Left colon (tissue), 2 donors: ENCODE results near the gene LTBP2. TPM values are rescaled to one million over a fixed set of nuclear protein-coding genes. Genes with fewer than 3 reads are reported as not detected.

Experiments used
- ATAC-seq: fragments of 200-7000 bp; cut with Tn5 transposase; one replicate; pipeline ENCODE4 v1.9.1; 2020; ENCODE audit warnings: mild to moderate bottlenecking, moderate library complexity
- DNase-seq, 2 donors: peaks; one replicate each; pipeline ENCODE4 v3.0.0-alpha.2; 2020
- intact Hi-C, 2 donors: fragments of 100-400 bp; cut with DNase I in 1 of 2; cut with micrococcal nuclease in 1 of 2; formaldehyde crosslinking; loops; one replicate each; pipeline versions ENCODE4 v1.11.2 to v1.14.0; 2022; cut with DNase I, micrococcal nuclease
- total RNA-seq, 2 donors: library from RNA; stranded (reverse); fragmentation: NEBNext Ultra II Directional; extraction: Animal tissue kit (Norgen Biotek cat#: 25700); gene quantifications; one replicate each; pipeline ENCODE4 v1.2.1, GENCODE V29; 2021
- donor health status: DM: no; HTN: no; CAD: no.
- donor health status: DM: yes; HTN: yes; CAD: no.

Gene LTBP2
- total RNA-seq, 2 donors from 2014 or later, result 2.8 to 6.4 TPM

- ATAC-seq, result no peak
- DNase-seq, result no peak
- intact Hi-C loops, result no loop called here
Observed at GRCh38 chr14:74645244-74645643, 33.2 kb upstream of the LTBP2 start.

- ATAC-seq (no peak), DNase-seq (no peak)
- intact Hi-C loops, result no loop called here
Observed at GRCh38 chr14:74641601-74642391, 29.8 kb upstream of the LTBP2 start.

DNA sequence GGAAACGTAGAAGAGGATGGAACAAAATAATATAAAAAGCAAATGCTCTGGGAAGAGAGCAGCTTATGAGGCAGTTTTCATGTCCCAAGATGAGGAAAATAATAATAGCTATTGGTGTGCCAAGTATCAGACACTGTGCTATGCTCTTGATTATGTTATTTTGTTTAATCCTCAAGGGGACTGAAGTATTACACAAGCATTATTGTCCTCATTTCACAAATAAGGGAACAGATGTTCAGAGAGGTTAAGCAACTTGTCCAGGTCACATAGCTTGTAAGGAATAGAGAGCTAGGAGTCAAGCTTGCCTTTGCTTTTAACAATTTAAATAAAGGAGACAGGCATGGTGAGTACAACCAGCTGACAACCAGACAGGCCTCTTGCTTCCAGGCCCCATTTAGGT is 26.9 kb upstream of the LTBP2 start:
- ATAC-seq, result no peak
- DNase-seq, result no peak
- intact Hi-C loops, result no loop called here

DNA sequence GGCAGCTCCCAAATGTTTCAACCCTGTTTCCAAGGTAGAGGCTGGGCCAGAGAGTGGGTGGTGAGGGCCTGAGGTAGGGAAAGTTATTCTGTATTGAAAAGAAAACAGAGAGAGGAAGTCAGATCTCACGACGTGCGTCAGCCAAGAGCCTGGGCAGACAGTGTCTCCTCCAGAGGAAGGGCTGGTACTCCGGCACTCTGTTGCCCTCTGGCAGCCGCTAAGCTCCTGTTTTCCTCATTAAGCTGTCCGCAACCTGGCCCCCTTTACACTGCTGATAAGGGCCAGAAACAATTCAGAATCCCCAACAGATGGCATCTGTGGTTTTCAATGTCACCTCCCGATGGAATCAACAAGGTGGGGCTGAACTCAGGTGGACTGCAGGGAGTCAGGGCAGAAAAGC is 26.0 kb upstream of the LTBP2 start:
- no peak for ATAC-seq
- intact Hi-C loops, result no loop called here
- DNase-seq, result no peak

DNA sequence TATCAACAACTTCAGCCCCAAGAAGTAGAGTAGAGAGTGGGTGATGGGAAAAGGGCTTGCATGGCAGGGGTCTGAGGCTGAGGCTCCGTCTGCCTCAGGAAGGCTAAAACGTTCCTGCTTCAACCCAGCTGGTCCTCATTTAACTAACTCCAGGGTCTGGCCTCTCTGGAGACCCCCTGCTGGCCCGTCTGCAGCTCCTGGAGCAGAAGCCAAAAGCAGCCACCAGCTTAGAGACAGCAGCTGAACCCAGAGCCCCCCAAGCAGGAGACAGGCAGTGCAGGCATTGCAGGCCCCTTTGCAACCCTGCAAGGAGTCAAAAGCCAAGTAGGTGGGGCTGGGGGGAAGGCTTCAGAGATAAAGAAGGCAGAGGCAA is 25.1 kb upstream of the LTBP2 start:
- intact Hi-C loops, result no loop called here

GRCh38 chr14:74636424-74637177 is 24.6 kb upstream of the LTBP2 start:
- intact Hi-C loops, result no loop called here
- ATAC-seq (no peak), DNase-seq (no peak)

More for the DNA sequence above, 25.1 kb upstream of the LTBP2 start:
- ATAC-seq (no peak), DNase-seq (no peak)

GRCh38 chr14:74635847-74636246 is 23.8 kb upstream of the LTBP2 start:
- intact Hi-C loops, result no loop called here
- ATAC-seq (no peak), DNase-seq (no peak)

GRCh38 chr14:74634964-74635363 is 22.9 kb upstream of the LTBP2 start:
- intact Hi-C loops, result no loop called here

GRCh38 chr14:74634481-74634880 is 22.4 kb upstream of the LTBP2 start:
- no peak for ATAC-seq
- intact Hi-C loops, result no loop called here
- no peak for DNase-seq

More at GRCh38 chr14:74634964-74635363, 22.9 kb upstream of the LTBP2 start:
- ATAC-seq (no peak), DNase-seq (no peak)

DNA sequence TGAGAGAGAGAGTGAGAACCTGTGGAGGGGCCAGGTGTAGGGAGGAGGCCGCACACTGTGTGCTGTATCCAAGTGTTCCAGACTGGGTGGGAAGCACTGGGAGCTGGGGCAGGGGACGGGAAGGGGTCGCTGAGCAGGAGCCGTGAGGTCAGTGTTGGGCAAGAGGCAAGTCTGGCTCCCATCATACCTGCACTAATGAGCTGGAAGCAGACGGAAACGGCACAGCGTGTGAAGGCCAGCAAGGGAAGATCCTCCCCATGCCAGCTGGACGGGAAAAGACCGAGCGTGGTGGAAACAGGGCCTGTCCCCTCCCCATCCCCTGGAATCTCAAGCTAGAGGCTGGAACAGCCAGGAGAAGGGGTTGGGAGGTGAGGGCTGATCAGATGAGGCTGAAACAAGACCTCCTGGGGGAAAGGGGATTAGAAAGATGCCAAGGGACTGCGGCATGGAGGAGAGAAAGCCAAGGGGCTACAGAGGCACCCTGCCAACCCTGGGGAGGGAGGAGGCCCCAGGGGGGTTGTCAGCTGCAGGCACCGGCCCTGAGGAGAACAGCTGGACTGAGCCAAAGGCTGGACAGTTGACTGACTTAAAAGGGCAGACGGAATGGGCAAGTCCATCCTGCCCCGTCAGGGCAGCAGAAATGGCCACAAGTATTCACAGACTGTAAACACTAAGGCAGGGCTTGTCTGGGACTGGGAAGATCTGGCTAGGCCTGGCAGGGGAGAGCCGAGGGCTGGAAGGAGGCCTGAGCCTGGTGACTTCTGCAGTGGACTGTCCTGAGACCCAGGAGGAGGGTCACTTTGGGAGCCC is 19.0 kb upstream of the LTBP2 start:
- intact Hi-C loops, result no loop called here
- ATAC-seq (no peak), DNase-seq (no peak)

DNA sequence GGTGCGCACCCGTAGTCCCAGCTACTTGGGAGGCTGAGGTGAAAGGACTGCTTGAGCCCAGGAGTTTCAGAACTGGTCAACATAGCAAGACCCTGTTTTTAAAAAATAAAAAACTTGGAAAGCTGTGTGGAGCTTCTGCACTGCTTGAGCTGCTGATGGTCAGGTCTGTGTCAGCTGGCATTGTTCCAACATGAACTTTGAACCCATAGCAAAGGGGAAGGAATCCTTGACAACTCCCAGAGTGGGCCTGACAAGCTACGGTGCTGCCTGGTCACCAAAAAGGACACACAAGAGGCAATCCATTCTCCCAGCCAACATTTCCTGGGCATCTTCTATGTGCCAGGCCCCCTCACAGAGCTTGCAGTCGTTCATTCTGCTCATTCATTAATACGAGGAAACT is 16.4 kb upstream of the LTBP2 start:
- DNase-seq (no peak), ATAC-seq (peak; percentile 75)
- intact Hi-C loops, result no loop called here

DNA sequence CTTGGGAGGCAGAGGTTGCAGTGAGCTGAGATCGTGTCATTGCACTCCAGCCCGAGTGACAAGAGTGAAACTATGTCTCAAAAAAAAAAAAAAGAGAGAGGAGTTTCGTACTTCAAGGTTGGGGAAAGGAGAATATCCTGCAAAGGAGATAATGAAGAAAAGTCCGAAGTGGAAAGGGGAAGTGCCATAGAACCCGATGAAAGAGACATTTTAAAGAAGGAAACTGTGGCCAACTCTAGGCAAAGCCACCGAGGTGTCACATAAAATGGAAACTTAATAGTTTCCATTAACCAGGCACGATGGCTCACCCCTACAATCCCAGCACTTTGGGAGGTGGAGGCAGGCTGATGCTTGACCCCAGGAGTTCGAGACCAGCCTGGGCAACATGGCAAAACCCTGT is 15.0 kb upstream of the LTBP2 start:
- ATAC-seq (no peak), DNase-seq (no peak)
- intact Hi-C loops, result no loop called here

DNA sequence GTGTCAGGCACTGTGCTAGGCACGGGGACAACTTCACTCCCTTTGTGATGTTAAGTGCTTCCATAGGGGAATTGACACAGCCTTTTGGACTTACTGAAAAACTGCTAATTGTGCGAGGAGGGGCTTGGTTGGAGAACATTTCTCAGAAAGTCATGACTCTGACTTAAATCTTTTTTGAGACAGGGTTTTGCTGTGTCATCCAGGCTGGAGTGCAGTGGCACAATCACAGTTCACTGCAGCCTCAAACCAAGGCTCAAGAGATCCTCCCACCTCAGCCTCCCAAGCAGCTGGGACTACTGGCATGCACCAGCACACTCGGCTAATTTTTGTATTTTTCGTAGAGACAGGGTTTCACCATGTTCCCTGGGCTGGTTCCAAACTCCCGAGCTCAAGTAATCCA is 10.2 kb upstream of the LTBP2 start:
- no peak for ATAC-seq

GRCh38 chr14:74621556-74621955 is 9.5 kb upstream of the LTBP2 start:
- intact Hi-C loops, result no loop called here
- no peak for ATAC-seq
- DNase-seq, result no peak

More for the DNA sequence above, 10.2 kb upstream of the LTBP2 start:
- no peak for DNase-seq
- intact Hi-C loops, result no loop called here

DNA sequence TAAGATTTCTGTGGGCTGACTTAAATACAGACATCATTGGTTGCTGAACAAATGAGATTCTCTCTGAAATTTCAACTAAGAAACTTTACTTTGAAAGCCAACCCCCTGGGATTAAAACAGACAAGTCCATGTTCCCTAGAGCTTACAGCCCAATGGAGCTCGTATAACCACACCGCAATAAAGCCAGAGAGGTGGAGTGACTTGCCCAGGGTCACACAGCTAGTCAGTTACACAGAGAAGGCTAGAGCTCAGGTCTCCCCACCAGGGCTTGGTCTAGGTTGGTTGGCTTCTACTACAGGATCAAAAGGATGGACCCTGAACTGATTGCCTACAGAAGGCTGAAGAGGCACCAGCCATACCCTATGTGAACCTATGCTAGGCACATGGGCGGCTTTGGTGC is 8.9 kb upstream of the LTBP2 start:
- DNase-seq (no peak), ATAC-seq (no peak)
- intact Hi-C loops, result no loop called here

- intact Hi-C loops, result no loop called here
- no peak for ATAC-seq
Observed at GRCh38 chr14:74620497-74620921, 8.5 kb upstream of the LTBP2 start.

DNA sequence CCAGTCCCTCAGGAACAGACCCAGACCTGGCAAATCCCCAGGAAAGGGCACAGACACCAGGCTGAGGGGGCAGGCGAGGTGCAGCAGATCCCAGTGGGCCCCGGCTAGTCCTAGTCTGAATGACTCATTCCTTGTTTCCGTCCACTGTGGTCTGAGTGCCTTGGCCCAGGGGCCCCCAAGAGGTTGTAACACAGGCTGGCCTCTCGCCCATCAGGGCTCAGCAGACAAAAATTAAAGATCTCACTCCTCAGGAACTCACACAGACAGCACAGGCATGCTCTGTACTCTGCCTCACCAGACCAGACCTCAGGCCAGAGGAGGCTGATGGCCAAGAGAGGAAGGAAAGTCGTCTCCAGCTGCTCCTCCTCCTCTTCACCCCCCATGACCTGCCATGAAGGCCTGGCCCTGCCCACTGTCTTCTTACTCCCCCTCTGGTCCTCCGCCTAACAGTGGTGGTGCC is 7.7 kb upstream of the LTBP2 start:
- intact Hi-C loops, result loop anchor here in 1 of 2 donors (10.0 kb wide), 1 partner anchor 125 kb away; the partner anchor contains the start of genes ISCA2 and NPC2
- peak; percentile 8 for ATAC-seq
- peak; percentile 44 to 57 for DNase-seq

More at GRCh38 chr14:74620497-74620921, 8.5 kb upstream of the LTBP2 start:
- DNase-seq, result no peak

DNA sequence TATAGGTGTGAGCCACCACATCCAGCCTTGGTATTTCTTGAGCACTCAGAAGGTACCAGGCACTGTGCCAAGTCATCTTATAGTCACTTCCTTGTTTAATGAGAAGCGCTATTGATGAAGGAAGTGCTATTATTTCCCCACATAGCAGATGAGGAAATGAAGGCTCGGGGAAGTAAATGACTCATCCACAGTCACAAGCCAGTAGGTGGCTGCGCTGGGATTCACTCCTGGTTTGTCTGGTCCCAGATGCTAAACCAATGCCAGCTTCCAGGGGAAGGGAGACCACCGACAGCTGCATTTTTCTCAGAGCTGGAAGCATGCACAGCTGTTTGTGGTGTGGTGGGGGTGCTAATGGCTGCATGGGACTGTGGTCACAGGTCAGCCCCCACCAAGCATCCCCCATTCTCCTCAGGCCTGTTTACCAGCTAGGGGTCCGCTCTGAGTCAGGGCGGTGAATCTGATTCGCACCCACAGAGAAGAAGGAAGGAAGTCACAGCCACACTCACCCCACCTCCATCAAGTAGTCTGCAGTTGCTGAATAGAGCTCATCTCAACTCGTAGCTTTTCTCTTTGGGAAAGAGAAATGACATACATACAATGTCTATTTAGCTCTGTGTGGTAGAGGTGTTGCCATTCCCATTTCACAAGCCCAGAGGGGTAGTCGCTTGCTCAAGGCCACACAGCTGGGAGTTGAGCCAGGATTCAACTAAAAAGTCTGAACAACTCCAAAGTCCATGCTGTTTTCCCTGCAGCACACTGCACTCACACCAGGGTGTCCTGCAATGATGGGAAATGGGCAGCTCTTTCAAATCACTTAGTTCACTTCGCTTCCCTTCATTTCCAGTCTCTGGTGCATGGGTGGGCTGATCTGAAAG is 6.3 kb upstream of the LTBP2 start:
- ATAC-seq, result peak; percentile 84
- DNase-seq, result peak in 1 of 2 donors; percentile 51
- intact Hi-C loops, result loop anchor here in 1 of 2 donors (10.0 kb wide), 1 partner anchor 124 kb away; the partner anchor contains the start of genes ISCA2 and NPC2
